ENCODE data around the gene GRIN3A.

DNA sequence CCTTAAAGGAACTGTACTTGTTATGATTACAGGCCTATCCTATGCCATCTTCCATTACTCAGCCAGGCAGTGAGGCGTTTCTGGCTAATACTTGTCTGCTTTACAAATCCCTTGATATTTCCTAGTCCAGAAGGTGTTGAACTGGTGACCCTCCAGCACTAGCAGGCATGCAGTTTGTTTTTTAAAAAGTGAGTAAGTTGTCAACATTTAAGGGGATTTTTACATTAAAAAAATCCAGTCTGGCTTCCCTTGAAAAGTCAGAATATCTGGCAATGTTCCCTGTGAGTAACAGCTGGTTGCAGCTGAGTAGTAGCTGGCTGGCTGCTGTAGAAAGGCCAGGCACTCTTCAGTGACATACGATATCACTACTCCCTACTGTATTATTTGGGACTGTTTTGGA, 21.8 kb downstream of the GRIN3A start:
- TF ChIP-seq CTCF (IDR thresholded peaks at IDR 0.05) (no peak), POLR2AphosphoS5 (IDR thresholded peaks at IDR 0.05) (no peak), POLR2A (IDR thresholded peaks at IDR 0.05) (no peak), EP300 (IDR thresholded peaks at IDR 0.05) (no peak)
